Raji (cell line): ENCODE measurements around the gene TMEM92.

Experiments
- POLR2A ChIP-seq: IDR thresholded peaks from 2 replicates; pipeline ENCODE4 v1.6.1; 2011; ENCODE audit warnings: low read depth, low read length, control low read depth; ENCODE audit not compliant: insufficient read depth

The TMEM92 gene

GRCh38 chr17:50274142-50274896 lies at the start of gene TMEM92:
Gene TMEM92, plus strand, starts transcription at chr17:50274466. Its CDS starts 36 bp downstream, at chr17:50274502.
- no peak for TF ChIP-seq POLR2A

DNA sequence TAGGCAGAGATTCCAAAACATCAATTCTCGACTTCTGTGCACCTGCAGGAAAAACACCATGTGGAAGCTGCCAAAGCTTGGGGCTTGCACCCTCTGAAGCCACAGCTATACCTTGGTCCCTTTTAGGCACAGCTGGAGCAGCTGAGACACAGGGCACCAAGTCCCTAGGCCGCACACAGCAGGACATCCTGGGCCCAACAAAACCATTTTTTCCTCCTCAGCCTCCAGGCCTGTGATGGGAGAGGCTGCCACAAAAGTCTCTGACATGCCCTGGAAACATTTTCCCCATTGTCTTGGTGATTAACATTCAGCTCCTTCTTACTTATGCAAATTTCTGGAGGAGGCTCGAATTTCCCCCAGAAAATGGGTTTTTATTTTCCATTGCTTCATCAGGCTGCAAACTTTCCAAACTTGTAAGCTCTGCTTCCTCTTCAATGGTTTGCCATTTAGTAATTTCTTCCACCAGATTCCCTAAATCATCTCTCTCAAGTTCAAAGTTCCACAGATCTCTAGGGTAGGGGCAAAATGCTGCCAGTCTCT lies 48.5 kb upstream of the TMEM92 start:
- no peak for TF ChIP-seq POLR2A

- TF ChIP-seq POLR2A = no peak
Measured at GRCh38 chr17:50234581-50234980, 39.7 kb upstream of the TMEM92 start.

DNA sequence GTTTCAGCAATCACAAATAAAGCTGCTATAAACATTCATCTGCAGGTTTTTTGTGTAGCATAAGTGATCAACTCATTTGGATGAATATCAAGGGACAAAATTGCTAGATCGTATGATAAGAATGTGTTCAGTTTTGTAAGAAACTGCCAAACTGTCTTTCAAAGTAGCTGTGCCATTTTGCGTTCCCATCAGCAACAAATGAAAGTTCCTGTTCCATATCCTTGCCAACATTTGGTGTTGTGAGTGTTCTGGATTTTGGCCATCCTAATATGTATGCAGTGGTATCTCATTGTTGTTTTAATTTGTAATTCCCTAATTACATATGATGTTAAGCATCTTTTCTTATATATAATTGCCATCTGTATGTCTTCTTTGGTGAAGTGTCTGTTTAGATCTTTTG lies 36.4 kb upstream of the TMEM92 start:
- no peak for TF ChIP-seq POLR2A

DNA sequence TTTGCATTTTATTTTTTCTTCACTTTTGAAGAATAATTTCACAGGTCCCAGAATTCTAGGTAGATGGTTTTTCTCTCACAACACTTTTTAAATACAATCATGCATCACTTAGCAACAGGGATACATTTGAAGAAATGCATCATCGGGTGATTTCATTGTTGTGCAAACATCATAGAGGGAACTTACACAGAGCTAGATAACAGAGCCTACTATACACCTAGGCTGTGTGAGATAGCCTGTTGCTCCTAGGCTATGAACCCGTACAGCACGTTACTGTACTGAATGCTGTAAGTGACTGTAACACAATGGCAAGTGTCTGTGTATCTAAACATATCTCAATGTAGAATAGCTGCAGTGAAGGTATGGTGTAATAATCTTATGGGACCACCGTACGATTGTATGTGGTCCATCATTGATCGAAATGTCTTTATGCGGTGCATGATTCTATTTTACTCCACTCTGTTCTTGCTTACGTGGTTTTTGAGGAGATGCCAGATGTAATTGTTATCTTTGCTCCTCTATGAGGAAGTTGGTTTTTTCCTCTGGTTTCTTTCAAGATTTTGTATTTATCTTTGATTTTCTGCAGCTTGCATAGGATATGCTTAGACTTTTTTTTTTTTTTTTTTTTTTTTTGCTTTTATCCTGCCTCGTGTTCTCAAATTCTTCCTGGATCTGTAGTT lies 35.5 kb upstream of the TMEM92 start:
- no peak for TF ChIP-seq POLR2A

DNA sequence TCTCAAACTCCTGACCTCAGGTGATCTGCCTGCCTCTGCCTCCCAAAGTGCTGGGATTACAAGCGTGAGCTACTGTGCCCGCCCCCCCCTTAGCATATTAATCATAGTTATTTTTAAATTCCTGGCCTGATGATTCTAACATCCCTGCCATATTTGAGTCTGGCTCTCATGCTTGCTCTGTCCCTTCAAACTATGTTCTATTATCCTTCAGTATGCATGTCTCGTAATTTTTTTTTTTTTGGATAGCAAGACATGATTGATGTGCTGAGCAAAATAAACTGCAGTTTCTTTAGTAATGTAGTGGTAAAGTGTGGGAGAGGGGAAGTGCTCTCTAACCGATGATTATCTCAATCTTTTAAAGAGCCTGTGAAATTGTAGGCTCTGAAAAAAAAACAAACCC lies 34.3 kb upstream of the TMEM92 start:
- no peak for TF ChIP-seq POLR2A

DNA sequence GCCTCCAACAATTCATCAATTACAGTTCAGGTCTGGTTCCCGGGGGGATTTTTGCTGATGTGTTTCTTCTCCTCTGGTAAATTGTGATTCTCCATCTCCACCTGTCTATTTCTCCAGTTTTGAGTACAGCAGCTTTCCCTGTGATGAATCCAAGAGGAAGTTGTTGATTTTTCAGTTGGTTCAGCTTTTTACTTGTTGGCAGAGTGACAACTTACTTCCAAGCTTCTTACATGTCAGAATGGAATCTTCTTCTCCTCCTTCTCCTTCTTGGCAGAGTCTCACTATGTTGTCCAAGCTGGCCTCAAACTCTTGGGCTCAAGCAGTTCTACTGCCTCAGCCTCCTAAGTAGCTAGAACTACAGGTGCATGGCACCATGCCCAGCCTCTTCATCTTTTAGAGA lies 33.4 kb upstream of the TMEM92 start:
- TF ChIP-seq POLR2A = no peak

GRCh38 chr17:50241431-50241830 lies 32.8 kb upstream of the TMEM92 start:
- no peak for TF ChIP-seq POLR2A

DNA sequence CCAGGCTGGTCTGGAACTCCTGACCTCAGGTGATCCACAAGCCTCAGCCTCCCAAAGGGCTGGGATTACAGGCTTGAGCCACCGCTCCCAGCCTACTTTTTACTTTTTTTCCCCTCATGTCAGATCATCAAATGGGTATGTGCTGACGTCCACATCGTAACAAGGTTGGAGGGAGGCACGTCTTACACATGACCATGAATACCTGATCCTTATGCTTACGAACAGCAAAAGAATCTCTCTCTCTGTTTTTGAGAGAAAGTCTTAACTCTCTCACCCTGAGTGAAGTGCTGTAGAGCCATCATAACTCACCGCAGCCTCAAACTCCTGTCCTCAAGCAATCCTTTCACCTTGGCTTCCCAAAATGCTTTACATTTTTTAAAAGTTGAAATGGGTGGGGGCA lies 29.5 kb upstream of the TMEM92 start:
- no peak for TF ChIP-seq POLR2A

DNA sequence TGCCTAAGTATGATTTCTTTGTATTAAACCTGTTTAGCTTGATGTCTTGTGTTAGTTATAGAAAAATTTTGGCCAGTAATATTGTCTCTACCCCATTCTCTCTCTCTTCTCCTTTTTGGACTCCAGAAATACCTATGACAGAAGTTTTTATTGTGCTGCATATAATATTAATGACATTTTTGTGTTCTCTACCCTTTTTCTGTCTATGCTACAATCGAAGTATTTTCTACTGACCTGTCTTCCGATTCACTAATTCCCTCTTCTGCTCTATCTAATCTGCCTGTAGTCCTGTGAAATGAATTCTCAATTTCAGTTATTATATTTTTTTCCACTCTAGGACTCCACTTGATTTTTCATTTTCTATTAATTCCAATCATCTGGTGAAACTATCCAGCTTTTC lies 26.0 kb upstream of the TMEM92 start:
- TF ChIP-seq POLR2A = no peak

GRCh38 chr17:50252781-50253180 lies 21.5 kb upstream of the TMEM92 start:
- no peak for TF ChIP-seq POLR2A

- no peak for TF ChIP-seq POLR2A
Measured at GRCh38 chr17:50255766-50256635, 18.3 kb upstream of the TMEM92 start.

DNA sequence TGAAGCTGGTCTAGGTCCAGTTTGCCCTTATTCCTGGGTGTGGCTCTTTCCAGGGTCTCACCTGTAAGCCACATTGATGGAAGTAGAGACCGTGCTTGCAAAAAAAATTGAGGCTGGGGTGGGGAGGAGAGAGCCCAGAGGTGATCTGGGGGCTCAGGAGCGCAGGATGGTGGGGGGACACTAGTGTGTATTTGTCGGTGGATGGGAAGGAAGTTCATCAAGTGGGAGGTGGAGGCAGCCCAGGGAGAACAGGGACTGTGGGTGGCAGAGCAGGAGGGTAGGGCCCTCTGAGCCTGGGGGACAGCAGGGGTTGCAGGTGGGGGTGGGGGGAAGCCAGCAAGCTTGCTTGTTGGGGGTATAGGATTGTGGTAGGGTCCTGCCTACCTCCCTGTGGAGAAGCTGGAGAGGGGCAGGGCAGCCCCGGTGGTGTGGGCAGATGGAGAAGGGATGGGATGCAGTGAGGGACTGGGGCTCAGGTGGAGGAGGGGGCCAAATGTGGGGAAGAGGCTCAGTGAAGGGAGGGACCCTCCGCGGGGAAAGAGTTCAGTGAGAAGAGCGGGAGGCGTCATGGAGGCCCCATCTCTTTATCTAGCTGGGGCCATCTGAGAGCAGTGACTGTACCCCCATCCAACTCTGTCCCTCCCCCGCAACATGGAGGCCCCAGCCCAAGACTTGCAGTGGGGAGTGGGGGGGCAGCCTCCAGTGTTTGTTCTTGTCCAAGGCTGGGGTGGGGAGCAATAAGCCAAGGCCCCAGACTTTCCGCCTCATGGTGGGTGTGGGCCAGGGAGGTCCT lies 17.2 kb upstream of the TMEM92 start:
- no peak for TF ChIP-seq POLR2A

DNA sequence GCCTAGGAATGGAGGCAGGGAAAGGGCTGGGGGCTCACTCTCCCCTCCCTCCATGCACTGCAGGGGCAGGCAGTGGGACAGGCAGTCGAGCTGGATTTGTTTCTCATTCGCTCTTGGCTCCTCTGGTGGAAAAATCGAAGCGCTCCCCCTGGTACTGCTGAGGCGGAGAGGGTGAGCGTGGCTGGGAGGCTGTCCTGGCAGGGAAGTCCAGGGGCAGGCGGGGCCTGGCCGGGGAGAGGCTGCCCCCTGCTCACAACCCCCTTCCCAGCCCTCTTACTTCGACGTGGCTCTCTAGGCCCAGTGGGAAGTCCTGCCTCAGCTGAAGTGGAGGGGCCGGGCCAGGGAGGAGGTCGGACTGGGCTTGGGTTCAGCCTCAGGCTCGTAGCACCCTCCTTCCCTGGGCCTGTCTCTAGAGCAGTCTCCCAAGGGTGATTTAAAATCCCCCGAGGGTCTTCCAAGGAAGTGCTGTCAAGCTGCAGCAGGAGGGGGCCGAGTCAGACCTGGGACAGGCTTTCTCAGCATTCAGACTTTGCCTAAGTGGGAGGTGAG lies 16.5 kb upstream of the TMEM92 start:
- no peak for TF ChIP-seq POLR2A
